IPS-15b (cell line): ENCODE data around the gene LSM10.
A peak's percentile ranks its signal among the peaks of the same experiment; 100 is the strongest.

Experiments used
- H3K27me3 ChIP-seq: one replicate; pipeline ENCODE4 v1.6.1; 2013; ENCODE audit warnings: low read length; ENCODE audit not compliant: control insufficient read depth, insufficient read depth
- H3K36me3 ChIP-seq: one replicate; pipeline ENCODE4 v1.6.1; 2013; ENCODE audit warnings: low read length; ENCODE audit not compliant: control insufficient read depth, insufficient read depth
- H3K4me1 ChIP-seq: one replicate; pipeline ENCODE4 v1.6.1; 2013; ENCODE audit warnings: mild to moderate bottlenecking, low read length; ENCODE audit not compliant: control insufficient read depth, insufficient read depth
- H3K4me3 ChIP-seq: one replicate; pipeline ENCODE4 v1.5.1; 2013; ENCODE audit warnings: low read depth, low read length
- H3K9ac ChIP-seq: one replicate; pipeline ENCODE4 v1.6.1; 2013; ENCODE audit warnings: low read depth, mild to moderate bottlenecking, low read length
- H3K9me3 ChIP-seq: one replicate; pipeline ENCODE4 v1.6.1; 2013; ENCODE audit warnings: mild to moderate bottlenecking, low read length; ENCODE audit not compliant: control insufficient read depth, insufficient read depth

LSM10 gene

GRCh38 chr1:36402504-36402890, 4.8 kb upstream of the LSM10 start:
- Histone ChIP-seq H3K4me3 (no peak overlapping the region), H3K4me1 (no peaks in the 10 kb centered on the region), H3K36me3 (peaks cover 3% of the 10 kb centered on the region), H3K9ac (no peak overlapping the region), H3K27me3 (no peaks in the 10 kb centered on the region), H3K9me3 (no peaks in the 10 kb centered on the region)

GRCh38 chr1:36401602-36402503, 4.1 kb upstream of the LSM10 start:
- no peaks in the 10 kb centered on the region for H3K27me3 ChIP-seq
- H3K4me3 ChIP-seq: peak overlapping the region; percentile 91

GRCh38 chr1:36400825-36401601, 3.3 kb upstream of the LSM10 start:
- H3K4me3 ChIP-seq: peak overlapping the region; percentile 91
- H3K4me1 ChIP-seq: no peaks in the 10 kb centered on the region
- H3K27me3 ChIP-seq: no peaks in the 10 kb centered on the region
- no peaks in the 10 kb centered on the region for H3K36me3 ChIP-seq
- H3K9me3 ChIP-seq: no peaks in the 10 kb centered on the region
- peak overlapping the region; percentile 66 for H3K9ac ChIP-seq

More at GRCh38 chr1:36401602-36402503, 4.1 kb upstream of the LSM10 start:
- H3K9ac ChIP-seq: no peak overlapping the region
- no peaks in the 10 kb centered on the region for H3K9me3 ChIP-seq
- H3K4me1 ChIP-seq: no peaks in the 10 kb centered on the region
- H3K36me3 ChIP-seq: no peaks in the 10 kb centered on the region

DNA sequence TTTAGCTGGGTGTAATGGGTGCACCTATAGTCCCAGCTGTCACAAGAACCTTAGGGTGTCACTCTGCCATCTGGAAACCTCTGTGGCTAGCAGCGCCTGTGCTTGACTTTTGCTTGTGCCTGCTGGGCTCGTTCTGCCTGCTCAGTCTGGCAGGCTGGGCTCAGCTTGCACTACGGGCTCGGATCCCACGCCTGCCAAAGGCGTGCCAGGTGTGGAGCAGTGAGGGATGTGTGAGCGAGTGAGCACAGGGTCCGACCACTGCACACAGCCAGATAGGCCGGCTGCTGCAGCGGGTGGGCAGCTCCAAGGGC, 2.8 kb upstream of the LSM10 start:
- H3K4me1 ChIP-seq: no peaks in the 10 kb centered on the region
- peak overlapping the region; percentile 60 for H3K9ac ChIP-seq
- H3K9me3 ChIP-seq: no peaks in the 10 kb centered on the region
- no peaks in the 10 kb centered on the region for H3K36me3 ChIP-seq
- no peaks in the 10 kb centered on the region for H3K27me3 ChIP-seq
- peak overlapping the region; percentile 91 for H3K4me3 ChIP-seq

DNA sequence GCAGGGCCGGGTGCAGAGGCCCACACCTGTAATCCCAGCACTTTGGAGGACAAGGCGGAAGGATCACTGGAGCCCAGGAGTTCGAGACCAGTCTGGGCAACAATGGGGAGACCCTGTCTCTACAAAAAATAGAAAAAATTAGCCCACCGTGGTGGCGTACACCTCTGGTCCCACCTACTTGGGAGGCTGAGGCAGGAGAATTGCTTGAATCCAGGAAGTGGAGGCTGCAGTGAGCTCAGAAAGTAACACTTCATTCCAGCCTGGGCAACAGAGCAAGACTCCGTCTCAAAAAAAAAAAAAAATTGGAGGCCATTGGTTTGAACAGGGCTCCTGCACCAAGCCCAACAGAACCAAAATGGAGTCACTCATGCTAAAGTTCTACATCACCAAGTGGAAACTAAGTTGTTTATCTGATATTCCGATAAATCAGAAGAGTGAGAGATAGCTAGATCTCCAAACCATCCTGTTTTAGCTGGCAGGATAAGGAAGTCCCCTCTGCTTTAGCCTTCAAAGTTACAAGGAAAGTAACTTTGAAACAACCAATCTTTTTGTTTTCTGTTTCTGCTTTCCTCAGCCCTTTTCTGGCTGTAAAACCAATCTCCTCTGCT, 766 bp upstream of the LSM10 start:
- Histone ChIP-seq H3K9ac (no peak overlapping the region), H3K36me3 (peaks cover 8% of the 10 kb centered on the region)

GRCh38 chr1:36397083-36397377, 678 bp downstream of the LSM10 start:
- Histone ChIP-seq H3K4me1 (no peaks in the 10 kb centered on the region), H3K27me3 (no peaks in the 10 kb centered on the region), H3K36me3 (peaks cover 18% of the 10 kb centered on the region), H3K4me3 (peak overlapping the region; percentile 93), H3K9ac (peak overlapping the region; percentile 94), H3K9me3 (no peaks in the 10 kb centered on the region)

More for the DNA sequence above, 766 bp upstream of the LSM10 start:
- Histone ChIP-seq H3K4me3 (peak overlapping the region; percentile 93), H3K4me1 (no peaks in the 10 kb centered on the region), H3K27me3 (no peaks in the 10 kb centered on the region), H3K9me3 (no peaks in the 10 kb centered on the region)

DNA sequence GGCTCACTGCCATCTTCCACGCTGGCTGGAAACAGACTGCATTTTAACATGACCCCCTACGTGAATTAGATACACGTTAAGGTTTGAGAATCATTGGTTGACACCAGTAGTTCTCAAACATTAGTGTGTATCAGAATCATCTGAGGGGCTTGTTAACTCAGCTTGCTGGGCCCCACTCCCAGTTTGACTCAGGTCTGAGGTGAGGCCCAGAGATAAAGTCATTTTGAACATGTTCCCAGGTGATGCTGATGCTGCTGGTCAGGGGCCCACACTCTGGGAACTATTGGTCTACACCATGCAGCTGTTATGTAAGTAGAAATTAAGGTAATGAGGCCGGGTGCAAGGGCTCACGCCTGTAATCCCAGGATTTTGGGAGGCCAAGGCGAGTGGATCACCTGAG, 1.3 kb downstream of the LSM10 start:
- no peaks in the 10 kb centered on the region for H3K27me3 ChIP-seq
- H3K9me3 ChIP-seq: no peaks in the 10 kb centered on the region
- H3K36me3 ChIP-seq: peaks cover 23% of the 10 kb centered on the region
- H3K4me1 ChIP-seq: no peaks in the 10 kb centered on the region
- no peak overlapping the region for H3K4me3 ChIP-seq
- H3K9ac ChIP-seq: no peak overlapping the region

GRCh38 chr1:36393686-36394085, 4.0 kb downstream of the LSM10 start:
- no peaks in the 10 kb centered on the region for H3K4me1 ChIP-seq
- H3K9me3 ChIP-seq: no peaks in the 10 kb centered on the region

GRCh38 chr1:36392836-36393235, 4.9 kb downstream of the LSM10 start:
- H3K36me3 ChIP-seq: peaks cover 31% of the 10 kb centered on the region
- no peaks in the 10 kb centered on the region for H3K9me3 ChIP-seq
- H3K4me1 ChIP-seq: peaks cover 1% of the 10 kb centered on the region
- no peaks in the 10 kb centered on the region for H3K27me3 ChIP-seq
- H3K9ac ChIP-seq: no peak overlapping the region
- no peak overlapping the region for H3K4me3 ChIP-seq

More at GRCh38 chr1:36393686-36394085, 4.0 kb downstream of the LSM10 start:
- peaks cover 31% of the 10 kb centered on the region for H3K36me3 ChIP-seq
- H3K9ac ChIP-seq: no peak overlapping the region
- H3K27me3 ChIP-seq: no peaks in the 10 kb centered on the region
- H3K4me3 ChIP-seq: no peak overlapping the region

- Histone ChIP-seq H3K36me3 (peaks cover 31% of the 10 kb centered on the region), H3K4me1 (peaks cover 14% of the 10 kb centered on the region), H3K9ac (no peak overlapping the region), H3K9me3 (no peaks in the 10 kb centered on the region), H3K27me3 (no peaks in the 10 kb centered on the region), H3K4me3 (no peak overlapping the region)
These were observed 6.4 kb downstream of the LSM10 start for GRCh38 chr1:36391271-36391670.

- Histone ChIP-seq H3K4me3 (no peak overlapping the region), H3K4me1 (peaks cover 14% of the 10 kb centered on the region), H3K9me3 (no peaks in the 10 kb centered on the region), H3K9ac (no peak overlapping the region), H3K36me3 (peaks cover 31% of the 10 kb centered on the region), H3K27me3 (no peaks in the 10 kb centered on the region)
These were observed 7.3 kb downstream of the LSM10 start for GRCh38 chr1:36390411-36390810.
